Brain microvascular endothelial cell (primary cell): ENCODE data around the gene GRIA1.

Source experiments
- DNase-seq: peaks from one replicate; pipeline ENCODE4 v3.0.0-alpha.2; 2020
- H3K27ac ChIP-seq: fragments of 250-450 bp; sonication (Bioruptor Pico); 2 replicates; pipeline ENCODE4 v1.5.1; 2020; ENCODE audit warnings: mild to moderate bottlenecking, moderate library complexity
- H3K27me3 ChIP-seq: fragments of 250-450 bp; sonication (Bioruptor Pico); replicated peaks from 2 replicates; pipeline ENCODE4 v1.5.1; 2020; ENCODE audit warnings: mild to moderate bottlenecking
- H3K36me3 ChIP-seq: fragments of 250-450 bp; sonication (Bioruptor Pico); replicated peaks from 2 replicates; pipeline ENCODE4 v1.5.1; 2020; ENCODE audit warnings: mild to moderate bottlenecking
- H3K4me3 ChIP-seq: 2 replicates; pipeline ENCODE4 v1.5.1; 2011; ENCODE audit warnings: low read depth, mild to moderate bottlenecking, control low read depth, low read length, moderate library complexity
- in situ Hi-C: cut with HindIII; loops from 2 replicates; pipeline ENCODE4 v1.10.0; 2017; ENCODE audit warnings: low sequenced_read_pairs, low pct_ligation_motif_present
- TF ChIP-seq, protein P1 (sequence below): IDR thresholded peaks from 2 replicates; pipeline ENCODE4 v1.5.1; 2011; ENCODE audit warnings: low read depth, mild to moderate bottlenecking, moderate library complexity, low read length, control low read depth, inconsistent platforms; ENCODE audit errors: missing control alignments

The GRIA1 gene

DNA sequence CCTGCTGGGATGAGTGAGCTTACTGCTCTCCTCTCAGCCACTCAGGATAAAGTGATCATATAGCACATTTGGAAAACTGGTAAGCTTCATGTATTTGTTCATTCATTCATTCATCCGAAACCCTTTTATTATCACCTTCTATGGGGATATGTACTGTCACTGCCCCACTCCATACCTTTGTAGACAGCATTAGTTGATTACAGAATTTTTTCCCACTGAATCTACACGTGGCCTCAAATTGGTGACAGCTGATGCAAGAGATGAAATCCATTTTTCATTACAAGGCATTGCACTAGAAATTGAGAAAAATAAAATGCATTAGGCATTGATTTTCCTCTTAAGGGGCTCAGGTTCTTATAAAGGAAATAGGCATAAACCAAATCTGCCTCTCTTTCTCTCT is 9.7 kb downstream of the GRIA1 start:
- no peaks in the 10 kb centered on the region for H3K27me3 ChIP-seq
- H3K4me3 ChIP-seq = no peak overlapping the region
- no peak overlapping the region for H3K27ac ChIP-seq
- DNase-seq = no peak
- no peaks in the 10 kb centered on the region for H3K36me3 ChIP-seq
- TF ChIP-seq, protein P1, sequence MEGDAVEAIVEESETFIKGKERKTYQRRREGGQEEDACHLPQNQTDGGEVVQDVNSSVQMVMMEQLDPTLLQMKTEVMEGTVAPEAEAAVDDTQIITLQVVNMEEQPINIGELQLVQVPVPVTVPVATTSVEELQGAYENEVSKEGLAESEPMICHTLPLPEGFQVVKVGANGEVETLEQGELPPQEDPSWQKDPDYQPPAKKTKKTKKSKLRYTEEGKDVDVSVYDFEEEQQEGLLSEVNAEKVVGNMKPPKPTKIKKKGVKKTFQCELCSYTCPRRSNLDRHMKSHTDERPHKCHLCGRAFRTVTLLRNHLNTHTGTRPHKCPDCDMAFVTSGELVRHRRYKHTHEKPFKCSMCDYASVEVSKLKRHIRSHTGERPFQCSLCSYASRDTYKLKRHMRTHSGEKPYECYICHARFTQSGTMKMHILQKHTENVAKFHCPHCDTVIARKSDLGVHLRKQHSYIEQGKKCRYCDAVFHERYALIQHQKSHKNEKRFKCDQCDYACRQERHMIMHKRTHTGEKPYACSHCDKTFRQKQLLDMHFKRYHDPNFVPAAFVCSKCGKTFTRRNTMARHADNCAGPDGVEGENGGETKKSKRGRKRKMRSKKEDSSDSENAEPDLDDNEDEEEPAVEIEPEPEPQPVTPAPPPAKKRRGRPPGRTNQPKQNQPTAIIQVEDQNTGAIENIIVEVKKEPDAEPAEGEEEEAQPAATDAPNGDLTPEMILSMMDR = no peak
- in situ Hi-C loops = no loop called here

DNA sequence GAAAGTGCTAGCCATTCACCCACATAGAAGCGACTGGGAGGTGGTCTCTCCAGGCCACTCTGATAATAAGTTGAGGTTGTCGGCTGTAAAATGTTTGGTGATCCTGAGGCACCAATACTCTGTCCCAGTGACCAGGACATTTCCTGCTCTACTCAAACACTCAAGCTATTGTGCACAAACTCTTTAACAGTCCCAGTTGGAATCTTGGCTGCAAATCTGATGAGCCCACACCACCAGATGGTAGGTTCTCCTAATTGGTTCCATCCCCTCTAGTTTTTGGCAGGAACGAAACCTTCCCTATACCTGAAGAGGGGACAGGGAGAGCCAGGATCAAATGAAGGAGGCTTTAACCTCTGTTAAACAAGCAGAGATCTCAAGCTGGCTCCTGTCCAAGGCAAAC is 14.3 kb downstream of the GRIA1 start:
- TF ChIP-seq, protein P1 = no peak
- Histone ChIP-seq H3K4me3 (no peak overlapping the region), H3K27me3 (no peaks in the 10 kb centered on the region), H3K36me3 (no peaks in the 10 kb centered on the region), H3K27ac (no peak overlapping the region)
- no peak for DNase-seq
- in situ Hi-C loops = no loop called here

DNA sequence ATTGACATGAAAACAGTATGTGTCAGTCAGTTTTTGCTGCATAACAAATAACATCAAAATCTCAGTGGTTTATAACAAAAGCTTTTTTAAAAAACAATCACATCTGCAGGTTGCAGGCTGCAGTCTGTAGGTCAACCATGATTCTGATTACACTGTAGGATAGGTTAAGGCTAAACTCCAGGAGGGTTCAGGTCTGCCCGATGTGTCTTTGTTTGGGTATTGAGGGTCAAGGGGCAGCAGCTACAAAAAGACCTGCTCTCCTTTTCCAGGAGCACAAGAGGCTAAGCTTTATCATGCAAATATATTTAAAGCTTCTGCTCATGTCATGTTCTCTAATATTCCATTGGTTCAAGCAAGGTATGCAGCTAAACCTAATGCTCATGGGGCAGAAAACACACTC is 18.2 kb downstream of the GRIA1 start:
- Histone ChIP-seq H3K27me3 (no peaks in the 10 kb centered on the region), H3K27ac (no peak overlapping the region), H3K4me3 (no peak overlapping the region), H3K36me3 (no peaks in the 10 kb centered on the region)
- in situ Hi-C loops = no loop called here
- TF ChIP-seq, protein P1 = no peak
- DNase-seq = no peak

DNA sequence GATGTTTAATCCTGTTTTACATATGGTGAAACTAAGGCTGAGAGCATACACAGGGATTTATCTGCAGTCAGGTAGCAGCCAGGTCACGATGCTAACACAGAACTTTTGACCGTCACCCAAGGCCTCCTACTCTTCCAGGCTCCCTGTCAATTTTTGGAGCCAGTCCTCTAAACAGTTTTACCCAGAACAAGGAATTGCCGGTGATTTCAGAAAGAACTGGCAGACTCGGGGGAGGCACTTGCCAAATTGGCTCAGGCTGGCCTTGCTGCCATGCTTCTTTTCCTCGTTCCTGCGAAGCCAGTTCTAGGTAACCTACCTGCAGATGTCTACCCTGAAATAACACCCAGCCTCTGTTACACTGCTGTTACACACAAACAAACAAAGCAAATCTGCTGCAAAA is 21.2 kb downstream of the GRIA1 start:
- Histone ChIP-seq H3K4me3 (no peak overlapping the region), H3K27ac (no peak overlapping the region), H3K27me3 (no peaks in the 10 kb centered on the region), H3K36me3 (no peaks in the 10 kb centered on the region)
- DNase-seq = no peak
- in situ Hi-C loops = no loop called here
- TF ChIP-seq, protein P1 = no peak

DNA sequence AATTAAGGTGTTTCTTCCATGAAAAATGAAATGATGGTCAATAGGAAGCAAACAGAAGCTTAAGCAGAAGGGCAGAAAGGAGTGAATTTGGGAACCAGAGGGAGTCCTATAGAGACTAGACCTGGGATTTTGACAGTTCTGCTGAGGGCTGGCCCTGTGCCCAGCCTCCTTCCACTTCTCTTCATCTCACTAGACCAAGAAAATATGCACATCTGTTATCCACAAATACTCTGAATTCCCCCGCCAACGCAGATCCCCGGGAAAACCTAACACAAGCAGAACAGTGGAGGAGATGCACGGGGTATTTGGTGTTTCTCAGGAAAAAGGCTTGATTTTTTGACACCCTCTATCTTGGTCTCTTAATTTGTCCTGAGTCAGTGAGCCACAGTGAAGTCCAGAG is 22.7 kb downstream of the GRIA1 start:
- Histone ChIP-seq H3K27ac (no peak overlapping the region), H3K36me3 (no peaks in the 10 kb centered on the region), H3K27me3 (no peaks in the 10 kb centered on the region), H3K4me3 (no peak overlapping the region)
- DNase-seq = peak; percentile 57
- in situ Hi-C loops = no loop called here
- TF ChIP-seq, protein P1 = no peak

DNA sequence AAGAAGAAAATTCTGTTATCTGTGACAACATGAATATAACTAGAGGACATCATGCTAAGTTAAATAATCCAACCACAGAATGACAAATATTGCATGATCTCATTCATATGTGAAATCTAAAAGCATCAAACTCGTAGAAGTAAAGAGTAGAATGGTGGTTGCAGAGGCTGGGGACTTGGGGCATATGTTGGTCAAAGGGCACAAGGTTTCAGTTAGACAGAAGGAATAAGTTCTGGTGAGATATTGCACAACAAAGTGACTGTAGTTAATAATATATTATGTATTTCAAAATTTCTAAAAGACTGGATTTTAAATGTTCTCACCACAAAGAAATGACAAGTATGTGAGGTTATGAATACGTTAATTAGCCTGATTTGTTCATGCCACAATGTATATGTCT is 24.8 kb downstream of the GRIA1 start:
- no peak overlapping the region for H3K4me3 ChIP-seq
- TF ChIP-seq, protein P1 = no peak
- H3K36me3 ChIP-seq = no peaks in the 10 kb centered on the region
- H3K27me3 ChIP-seq = no peaks in the 10 kb centered on the region
- in situ Hi-C loops = no loop called here
- no peak for DNase-seq
- H3K27ac ChIP-seq = no peak overlapping the region
